Cardiac fibroblast (primary cell): Measurements from ENCODE around the gene FAM184A.
"Not testable (repeated sequence)": the region's sequence is repeated elsewhere in the genome, so short reads cannot be mapped to it uniquely, and the experiment has no call there.

Experiments
- DNase-seq, 2 donors: peaks; one replicate each; pipeline versions ENCODE4 v3.0.0 to v3.0.0-alpha.2; 2010; ENCODE audit warnings: low read depth in 2 of 2
- H3K4me3 ChIP-seq, 2 donors: replicated peaks in 1 of 2; 1 replicate in 1 of 2; 2 replicates in 1 of 2; pipeline ENCODE4 v1.5.1; 2011; ENCODE audit warnings: low read depth in 2 of 2, low read length in 2 of 2, mild to moderate bottlenecking in 2 of 2, moderate library complexity in 1 of 2
- TF ChIP-seq, protein P1 (sequence below): IDR thresholded peaks from one replicate; pipeline ENCODE4 v1.5.1; 2011; ENCODE audit warnings: low read depth, mild to moderate bottlenecking, low read length, inconsistent platforms

FAM184A gene

DNA sequence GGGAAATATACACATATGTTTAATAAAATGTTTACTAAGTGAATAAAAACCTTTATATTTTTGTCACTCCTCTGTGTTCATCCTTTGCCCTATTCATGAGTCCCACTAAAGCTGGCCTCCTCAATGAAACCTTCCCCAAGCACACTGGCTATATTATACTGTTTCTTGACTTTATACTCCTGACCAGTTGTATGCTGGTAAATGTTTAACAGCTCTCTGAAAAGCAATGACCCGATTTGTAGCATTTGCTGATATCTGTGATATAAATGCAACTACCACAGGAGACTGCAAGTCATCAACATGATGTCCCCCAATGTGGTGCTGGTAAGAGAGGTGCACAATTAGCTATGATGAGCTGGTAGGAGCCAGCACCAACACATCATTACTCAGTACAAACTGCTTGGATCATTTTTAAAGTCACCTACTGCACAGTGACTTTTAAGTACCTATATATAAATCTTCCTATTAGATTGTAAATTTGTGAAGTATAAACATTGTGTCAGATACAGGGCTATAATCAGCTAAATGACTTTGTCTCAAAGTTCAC is 78.9 kb downstream of the FAM184A start:
- TF ChIP-seq, protein P1, sequence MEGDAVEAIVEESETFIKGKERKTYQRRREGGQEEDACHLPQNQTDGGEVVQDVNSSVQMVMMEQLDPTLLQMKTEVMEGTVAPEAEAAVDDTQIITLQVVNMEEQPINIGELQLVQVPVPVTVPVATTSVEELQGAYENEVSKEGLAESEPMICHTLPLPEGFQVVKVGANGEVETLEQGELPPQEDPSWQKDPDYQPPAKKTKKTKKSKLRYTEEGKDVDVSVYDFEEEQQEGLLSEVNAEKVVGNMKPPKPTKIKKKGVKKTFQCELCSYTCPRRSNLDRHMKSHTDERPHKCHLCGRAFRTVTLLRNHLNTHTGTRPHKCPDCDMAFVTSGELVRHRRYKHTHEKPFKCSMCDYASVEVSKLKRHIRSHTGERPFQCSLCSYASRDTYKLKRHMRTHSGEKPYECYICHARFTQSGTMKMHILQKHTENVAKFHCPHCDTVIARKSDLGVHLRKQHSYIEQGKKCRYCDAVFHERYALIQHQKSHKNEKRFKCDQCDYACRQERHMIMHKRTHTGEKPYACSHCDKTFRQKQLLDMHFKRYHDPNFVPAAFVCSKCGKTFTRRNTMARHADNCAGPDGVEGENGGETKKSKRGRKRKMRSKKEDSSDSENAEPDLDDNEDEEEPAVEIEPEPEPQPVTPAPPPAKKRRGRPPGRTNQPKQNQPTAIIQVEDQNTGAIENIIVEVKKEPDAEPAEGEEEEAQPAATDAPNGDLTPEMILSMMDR = no peak
- no peak for DNase-seq
- H3K4me3 ChIP-seq = no peak overlapping the region

DNA sequence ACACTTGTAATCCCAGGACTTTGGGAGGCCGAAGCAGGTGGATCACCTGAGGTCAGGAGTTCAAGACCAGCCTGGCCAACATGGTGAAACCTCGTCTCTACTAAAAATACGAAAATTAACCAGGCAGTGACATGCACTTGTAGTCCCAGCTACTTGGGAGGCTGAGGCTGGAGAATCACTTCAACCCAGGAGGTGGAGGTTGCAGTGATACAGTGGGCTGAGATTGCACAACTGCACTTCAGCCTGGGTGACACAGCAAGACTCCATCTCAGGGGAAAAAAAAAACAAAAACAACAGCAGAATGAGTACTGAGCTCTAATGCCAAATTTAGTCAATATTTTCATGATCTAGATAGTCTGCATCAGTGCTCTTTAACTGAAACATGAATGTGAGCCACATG is 81.0 kb downstream of the FAM184A start:
- peak in 1 of 2 donors; percentile 3 for DNase-seq
- H3K4me3 ChIP-seq = not testable (repeated sequence)

DNA sequence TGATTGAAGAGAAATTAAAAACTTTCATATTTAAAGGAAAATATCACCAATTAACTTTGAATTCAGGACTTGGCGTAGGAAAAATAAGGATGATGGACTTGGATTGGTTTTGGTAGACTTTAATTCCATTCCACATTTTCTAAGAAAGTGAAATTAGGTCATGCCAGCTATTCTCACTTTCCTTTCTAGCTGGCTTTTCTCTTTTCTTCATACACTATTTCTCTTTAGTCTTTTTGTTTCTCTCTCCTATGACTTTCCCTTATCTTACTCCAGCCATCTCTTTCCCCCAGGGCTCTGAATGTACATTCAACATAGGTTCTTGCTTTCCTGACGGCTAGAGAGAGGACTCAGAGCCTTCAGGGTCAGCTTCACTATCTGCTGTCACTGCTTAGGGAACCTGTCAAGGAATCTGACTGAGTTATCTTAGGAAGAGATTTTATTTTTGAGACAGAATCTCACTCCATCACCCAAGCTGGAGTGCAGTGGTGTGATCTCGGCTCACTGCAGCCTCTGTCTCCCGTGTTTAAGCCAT is 82.1 kb downstream of the FAM184A start:
- DNase-seq = no peak
- no peak overlapping the region for H3K4me3 ChIP-seq
- TF ChIP-seq, protein P1 = no peak

DNA sequence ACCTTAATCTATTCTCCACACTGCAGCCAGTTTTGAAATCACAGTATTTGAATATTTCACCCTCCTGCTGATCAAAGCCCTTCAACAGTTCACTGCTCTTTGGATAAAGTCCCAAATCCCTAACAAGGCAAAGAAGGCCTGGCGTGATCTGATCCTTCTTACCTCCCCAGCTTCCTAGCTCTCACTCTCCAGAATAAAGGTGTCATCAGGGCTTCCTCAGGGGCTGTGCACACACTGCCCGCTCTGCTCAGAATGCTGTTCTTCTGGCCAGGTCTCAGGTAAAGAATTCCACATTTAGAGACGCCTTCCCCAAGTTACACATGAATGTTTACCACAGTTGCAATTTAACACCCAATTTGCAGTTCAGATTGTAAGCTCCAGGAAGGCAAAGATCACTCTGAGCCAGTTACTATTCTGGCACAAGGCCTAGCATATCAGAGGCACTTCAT is 84.6 kb downstream of the FAM184A start:
- TF ChIP-seq, protein P1 = no peak
- no peak overlapping the region for H3K4me3 ChIP-seq
- DNase-seq = no peak

DNA sequence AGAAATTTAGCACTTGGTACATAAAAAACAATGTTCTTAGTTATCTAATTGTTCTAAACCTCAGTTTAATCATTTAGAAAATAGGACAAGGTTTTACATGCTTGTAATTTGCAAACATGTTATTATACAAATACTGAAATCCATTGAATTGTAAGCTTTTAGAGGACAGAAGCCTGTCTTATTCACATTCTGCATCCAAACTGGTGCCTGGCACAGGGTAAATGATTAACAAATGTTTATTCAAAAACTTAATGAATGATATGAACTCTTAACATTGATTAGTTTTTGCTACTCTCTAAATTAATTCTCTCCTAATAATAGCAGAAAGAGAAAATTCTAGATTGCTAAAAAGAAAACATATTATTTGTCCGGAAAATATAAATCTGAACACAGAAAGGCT is 85.1 kb downstream of the FAM184A start:
- TF ChIP-seq, protein P1 = no peak
- DNase-seq = no peak
- no peak overlapping the region for H3K4me3 ChIP-seq

DNA sequence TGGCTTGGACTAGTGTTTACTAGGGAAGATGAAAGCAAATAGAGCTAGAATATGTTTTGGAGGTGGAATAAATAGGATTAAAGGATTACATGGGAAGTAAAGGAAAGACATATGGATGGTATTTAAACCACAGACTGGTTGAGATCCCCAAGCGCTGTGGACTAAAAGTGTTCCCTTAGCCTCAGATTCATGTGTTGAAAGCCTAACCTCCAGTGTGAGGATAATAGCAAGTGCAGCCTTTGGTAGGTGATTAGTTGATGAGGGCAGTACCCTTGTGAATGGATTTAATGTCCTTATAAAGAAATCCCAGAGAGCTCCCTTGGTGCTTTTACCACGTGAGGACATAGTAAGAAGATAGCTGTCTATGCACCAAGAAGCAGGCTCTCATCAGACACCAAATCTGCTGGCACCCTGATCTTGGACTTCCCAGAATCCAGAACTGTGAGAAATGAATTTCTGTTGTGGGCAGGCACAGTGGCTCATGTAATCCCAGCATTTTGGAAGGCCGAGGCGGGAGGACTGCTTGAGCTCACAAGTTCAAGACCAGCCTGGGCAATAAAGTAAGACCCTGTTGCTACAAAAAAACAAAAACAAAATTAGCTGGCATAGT is 86.2 kb downstream of the FAM184A start:
- no peak overlapping the region for H3K4me3 ChIP-seq
- DNase-seq = no peak
- TF ChIP-seq, protein P1 = no peak

DNA sequence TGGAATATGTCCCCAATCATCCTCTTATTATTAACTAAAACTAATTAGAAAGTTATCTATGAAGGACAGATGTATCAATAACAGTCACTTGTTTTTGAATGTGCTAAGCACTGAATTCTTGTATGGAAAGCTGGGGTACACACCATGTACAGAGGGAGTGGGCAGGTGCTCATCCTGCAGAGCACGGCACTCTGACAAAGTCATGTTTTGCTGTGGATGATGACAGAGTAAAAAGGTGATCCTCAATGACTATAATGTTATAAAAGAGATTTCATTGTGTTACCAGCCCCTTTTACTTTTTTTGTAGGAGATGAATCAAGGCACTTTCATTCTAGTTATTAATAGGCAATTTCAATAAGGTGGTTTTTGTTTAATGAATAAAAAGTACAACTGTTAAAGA is 92.2 kb downstream of the FAM184A start:
- DNase-seq = no peak
- TF ChIP-seq, protein P1 = no peak

More for the DNA sequence above, 92.2 kb downstream of the FAM184A start:
- no peak overlapping the region for H3K4me3 ChIP-seq
